PC-3 (cell line): ENCODE measurements around the gene ZNF462. TPM values are rescaled to one million over a fixed set of nuclear protein-coding genes. Genes with fewer than 3 reads are reported as not detected.

ENCODE experiments used
- ATAC-seq: fragments of 200-7000 bp; cut with Tn5 transposase; 2 replicates; pipeline ENCODE4 v1.9.1; 2020; ENCODE audit warnings: mild to moderate bottlenecking, moderate library complexity
- BruUV-seq: library from RNA; stranded (reverse); fragments of 400-500 nt; replicated peaks from 2 replicates; lab custom pipeline; 2021; lab: Mats Ljungman, UMichigan
- CTCF ChIA-PET: fragments of 300-600 bp; sonication (Branson Sonifier 250); formaldehyde crosslinking; loops from one replicate; lab custom pipeline; 2022; ENCODE audit warnings: antibody characterized with exemption; lab: Charles Lee
- POLR2A ChIA-PET: fragments of 300-600 bp; sonication (Branson Sonifier 250); formaldehyde crosslinking; loops from one replicate; lab custom pipeline; 2022; ENCODE audit warnings: antibody characterized with exemption; ENCODE audit not compliant: unreplicated experiment; lab: Charles Lee
- DNase-seq: peaks from one replicate; pipeline ENCODE4 v3.0.0-alpha.2; 2015
- H2AFZ ChIP-seq: fragments of 300-600 bp; sonication (generic); 2 replicates; pipeline ENCODE4 v1.6.0; 2016; ENCODE audit warnings: antibody characterized with exemption, low read length
- H3F3A ChIP-seq: fragments of 300-600 bp; sonication (generic); one replicate; pipeline ENCODE4 v1.6.0; 2017; ENCODE audit warnings: antibody characterized with exemption, low read length, control low read depth, mild to moderate bottlenecking; ENCODE audit not compliant: unreplicated experiment
- H3K27ac ChIP-seq: fragments of 300-600 bp; sonication (generic); 2 replicates; pipeline ENCODE4 v1.5.1; 2016; ENCODE audit warnings: mild to moderate bottlenecking, low read length
- H3K27me3 ChIP-seq: fragments of 300-600 bp; sonication (generic); 2 replicates; pipeline ENCODE4 v1.6.1; 2016; ENCODE audit warnings: low read length, mixed read lengths
- H3K36me3 ChIP-seq: fragments of 300-600 bp; sonication (generic); 2 replicates; pipeline ENCODE4 v1.6.1; 2016; ENCODE audit warnings: low read depth, mixed run types, low read length, mixed read lengths
- H3K4me1 ChIP-seq: fragments of 300-600 bp; sonication (generic); 2 replicates; pipeline ENCODE4 v1.5.1; 2016; ENCODE audit warnings: low read length; ENCODE audit not compliant: insufficient read depth
- H3K4me2 ChIP-seq: fragments of 300-600 bp; sonication (generic); 2 replicates; pipeline ENCODE4 v1.6.0; 2016; ENCODE audit warnings: low read length
- H3K4me3 ChIP-seq: fragments of 300-600 bp; sonication (generic); 2 replicates; pipeline ENCODE4 v1.5.1; 2016; ENCODE audit warnings: mild to moderate bottlenecking, low read length, mixed read lengths
- H3K79me2 ChIP-seq: fragments of 300-600 bp; sonication (generic); 2 replicates; pipeline ENCODE4 v1.6.1; 2017; ENCODE audit warnings: low read length, mixed read lengths
- H3K9ac ChIP-seq: fragments of 300-600 bp; sonication (generic); 2 replicates; pipeline ENCODE4 v1.6.0; 2016; ENCODE audit warnings: mild to moderate bottlenecking, low read length
- H3K9me2 ChIP-seq: fragments of 300-600 bp; sonication (generic); replicated peaks from 2 replicates; pipeline ENCODE4 v1.6.1; 2016; ENCODE audit warnings: mixed run types, low read length, mixed read lengths
- H3K9me3 ChIP-seq: fragments of 300-600 bp; sonication (generic); 2 replicates; pipeline ENCODE4 v1.6.1; 2016; ENCODE audit warnings: low read length, mixed read lengths
- H4K20me1 ChIP-seq: fragments of 300-600 bp; sonication (generic); 2 replicates; pipeline ENCODE4 v1.6.1; 2016; ENCODE audit warnings: low read length, mixed read lengths
- EZH2 ChIP-seq: fragments of 300-600 bp; sonication (generic); IDR thresholded peaks from one replicate; pipeline ENCODE4 v1.6.1; 2017; ENCODE audit warnings: antibody characterized with exemption, mild to moderate bottlenecking, low read length; ENCODE audit not compliant: unreplicated experiment
- EZH2phosphoT487 ChIP-seq: fragments of 300-600 bp; sonication (generic); IDR thresholded peaks from 2 replicates; pipeline ENCODE4 v1.6.1; 2018; ENCODE audit warnings: mild to moderate bottlenecking, antibody characterized with exemption, low read length, borderline replicate concordance
- intact Hi-C: fragments of 100-400 bp; cut with micrococcal nuclease; formaldehyde crosslinking; loops from 2 replicates; pipeline ENCODE4 v1.9.0; 2023
- total RNA-seq: library from RNA; depleted of rRNA; stranded (reverse); fragments of >200 nt; gene quantifications from 2 replicates; pipeline ENCODE4 v1.2.3, GENCODE V29; 2014
- TF ChIP-seq, protein P1 (sequence below): fragments of 300-600 bp; sonication (generic); conservative IDR thresholded peaks from 2 replicates; pipeline ENCODE4 v1.5.1; 2017; ENCODE audit warnings: antibody characterized with exemption, low read depth, mild to moderate bottlenecking, low read length

Gene ZNF462
- total RNA-seq, 1 experiment from 2014 or later, result 21.2 TPM

DNA sequence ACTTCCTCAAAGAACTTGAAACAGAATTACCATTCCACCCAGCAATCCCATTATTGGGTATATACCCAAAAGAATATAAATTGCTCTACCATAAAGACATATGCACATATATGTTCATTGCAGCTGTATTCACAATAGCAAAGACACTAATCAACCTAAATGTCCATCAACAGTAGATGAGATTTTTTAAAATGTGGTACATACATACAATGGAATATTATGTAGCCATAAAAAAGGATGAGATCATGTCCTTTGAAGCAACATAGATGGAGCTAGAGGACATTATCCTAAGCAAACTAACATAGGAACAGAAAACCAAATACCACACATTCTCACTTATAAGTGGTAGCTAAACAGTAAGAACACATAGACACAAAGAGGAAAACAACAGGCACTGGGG is 28.1 kb upstream of the ZNF462 start:
- H3K4me2 ChIP-seq, result no peak overlapping the region
- no peaks in the 10 kb centered on the region for H3K36me3 ChIP-seq
- no peak for DNase-seq
- no peak overlapping the region for H3K9ac ChIP-seq
- H3K4me1 ChIP-seq, result no peaks in the 10 kb centered on the region
- no peaks in the 10 kb centered on the region for H3K27me3 ChIP-seq
- ChIA-PET CTCF (no interaction called here), POLR2A (no interaction called here)
- H3K27ac ChIP-seq, result no peak overlapping the region
- no peaks in the 10 kb centered on the region for H3F3A ChIP-seq
- no peak overlapping the region for H3K4me3 ChIP-seq
- intact Hi-C loops, result no loop called here
- no TSS peak for BruUV-seq
- no peak overlapping the region for H2AFZ ChIP-seq
- H3K79me2 ChIP-seq, result no peaks in the 10 kb centered on the region
- ATAC-seq, result no peak
- TF ChIP-seq EZH2 (no peak), EZH2phosphoT487 (no peak)
- TF ChIP-seq, protein P1, sequence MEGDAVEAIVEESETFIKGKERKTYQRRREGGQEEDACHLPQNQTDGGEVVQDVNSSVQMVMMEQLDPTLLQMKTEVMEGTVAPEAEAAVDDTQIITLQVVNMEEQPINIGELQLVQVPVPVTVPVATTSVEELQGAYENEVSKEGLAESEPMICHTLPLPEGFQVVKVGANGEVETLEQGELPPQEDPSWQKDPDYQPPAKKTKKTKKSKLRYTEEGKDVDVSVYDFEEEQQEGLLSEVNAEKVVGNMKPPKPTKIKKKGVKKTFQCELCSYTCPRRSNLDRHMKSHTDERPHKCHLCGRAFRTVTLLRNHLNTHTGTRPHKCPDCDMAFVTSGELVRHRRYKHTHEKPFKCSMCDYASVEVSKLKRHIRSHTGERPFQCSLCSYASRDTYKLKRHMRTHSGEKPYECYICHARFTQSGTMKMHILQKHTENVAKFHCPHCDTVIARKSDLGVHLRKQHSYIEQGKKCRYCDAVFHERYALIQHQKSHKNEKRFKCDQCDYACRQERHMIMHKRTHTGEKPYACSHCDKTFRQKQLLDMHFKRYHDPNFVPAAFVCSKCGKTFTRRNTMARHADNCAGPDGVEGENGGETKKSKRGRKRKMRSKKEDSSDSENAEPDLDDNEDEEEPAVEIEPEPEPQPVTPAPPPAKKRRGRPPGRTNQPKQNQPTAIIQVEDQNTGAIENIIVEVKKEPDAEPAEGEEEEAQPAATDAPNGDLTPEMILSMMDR, result no peak
- no peaks in the 10 kb centered on the region for H4K20me1 ChIP-seq
- H3K9me2 ChIP-seq, result no peaks in the 10 kb centered on the region
- no peaks in the 10 kb centered on the region for H3K9me3 ChIP-seq

DNA sequence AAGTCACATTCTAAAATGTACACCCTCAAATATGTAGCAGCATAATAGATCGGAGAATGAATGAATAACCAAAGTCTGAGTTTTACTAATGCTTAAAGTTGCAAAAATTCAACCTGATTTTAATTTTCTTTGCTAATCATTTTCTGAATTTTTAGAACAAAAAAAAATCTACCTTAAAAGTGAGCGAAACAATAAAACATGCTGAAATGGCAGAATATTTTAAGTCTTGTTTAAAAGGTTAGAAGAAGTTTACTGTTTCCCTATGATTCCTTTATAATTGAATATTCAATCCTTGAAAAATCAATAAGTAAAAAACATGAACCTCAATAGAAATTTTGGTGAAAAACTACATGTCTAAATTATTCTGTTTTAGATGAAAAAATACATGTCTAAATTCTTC is 27.1 kb upstream of the ZNF462 start:
- ATAC-seq (no peak), DNase-seq (no peak)
- TF ChIP-seq EZH2 (no peak), EZH2phosphoT487 (no peak)
- TF ChIP-seq, protein P1, result no peak
- CTCF ChIA-PET, result no interaction called here
- no peaks in the 10 kb centered on the region for H3K4me1 ChIP-seq
- no peaks in the 10 kb centered on the region for H3K79me2 ChIP-seq
- H3K9ac ChIP-seq, result no peak overlapping the region
- no peaks in the 10 kb centered on the region for H3K27me3 ChIP-seq
- no peaks in the 10 kb centered on the region for H4K20me1 ChIP-seq
- BruUV-seq, result no TSS peak
- no peaks in the 10 kb centered on the region for H3F3A ChIP-seq
- H3K4me3 ChIP-seq, result no peak overlapping the region
- intact Hi-C loops, result no loop called here
- no peaks in the 10 kb centered on the region for H3K9me3 ChIP-seq
- POLR2A ChIA-PET, result no interaction called here
- no peak overlapping the region for H3K4me2 ChIP-seq
- no peak overlapping the region for H3K27ac ChIP-seq
- no peaks in the 10 kb centered on the region for H3K9me2 ChIP-seq
- H2AFZ ChIP-seq, result no peak overlapping the region
- no peaks in the 10 kb centered on the region for H3K36me3 ChIP-seq

DNA sequence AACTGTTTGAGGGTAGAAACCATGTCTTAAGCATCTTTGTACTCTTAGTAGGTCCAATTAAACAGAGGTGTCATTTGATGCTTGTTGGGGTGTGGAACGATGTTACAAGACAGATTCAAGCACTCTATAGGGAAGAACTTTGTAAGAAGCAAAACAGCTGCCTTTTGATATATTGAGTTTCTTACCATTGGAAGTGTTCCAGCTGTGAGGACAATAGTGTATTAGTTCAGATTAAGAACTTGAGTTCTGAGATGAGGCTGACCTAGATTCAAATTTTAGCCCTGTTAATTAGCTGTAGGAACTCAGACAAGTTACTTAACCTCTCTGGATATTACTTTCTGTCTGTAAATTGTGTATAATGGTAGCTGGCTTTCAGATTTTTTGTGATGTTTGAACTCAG is 19.6 kb upstream of the ZNF462 start:
- no peak overlapping the region for H3K27ac ChIP-seq
- no peaks in the 10 kb centered on the region for H3K27me3 ChIP-seq
- DNase-seq, result no peak
- POLR2A ChIA-PET, result no interaction called here
- no peaks in the 10 kb centered on the region for H3K79me2 ChIP-seq
- ATAC-seq, result no peak
- no peaks in the 10 kb centered on the region for H3K36me3 ChIP-seq
- CTCF ChIA-PET, result no interaction called here
- peaks cover 5% of the 10 kb centered on the region for H3F3A ChIP-seq
- no peaks in the 10 kb centered on the region for H3K9me2 ChIP-seq
- intact Hi-C loops, result no loop called here
- no peak overlapping the region for H3K4me3 ChIP-seq
- H3K9me3 ChIP-seq, result no peaks in the 10 kb centered on the region
- no peak for TF ChIP-seq EZH2phosphoT487
- TF ChIP-seq, protein P1, result no peak
- TF ChIP-seq EZH2, result no peak
- H3K4me1 ChIP-seq, result peaks cover 22% of the 10 kb centered on the region
- H3K4me2 ChIP-seq, result no peak overlapping the region
- H4K20me1 ChIP-seq, result no peaks in the 10 kb centered on the region
- no peak overlapping the region for H3K9ac ChIP-seq
- no TSS peak for BruUV-seq
- no peak overlapping the region for H2AFZ ChIP-seq
